Measurements from ENCODE around the gene RELT.

- no peak for TF ChIP-seq POLR2A (IDR thresholded peaks at IDR 0.05)
- TF ChIP-seq, protein P1, sequence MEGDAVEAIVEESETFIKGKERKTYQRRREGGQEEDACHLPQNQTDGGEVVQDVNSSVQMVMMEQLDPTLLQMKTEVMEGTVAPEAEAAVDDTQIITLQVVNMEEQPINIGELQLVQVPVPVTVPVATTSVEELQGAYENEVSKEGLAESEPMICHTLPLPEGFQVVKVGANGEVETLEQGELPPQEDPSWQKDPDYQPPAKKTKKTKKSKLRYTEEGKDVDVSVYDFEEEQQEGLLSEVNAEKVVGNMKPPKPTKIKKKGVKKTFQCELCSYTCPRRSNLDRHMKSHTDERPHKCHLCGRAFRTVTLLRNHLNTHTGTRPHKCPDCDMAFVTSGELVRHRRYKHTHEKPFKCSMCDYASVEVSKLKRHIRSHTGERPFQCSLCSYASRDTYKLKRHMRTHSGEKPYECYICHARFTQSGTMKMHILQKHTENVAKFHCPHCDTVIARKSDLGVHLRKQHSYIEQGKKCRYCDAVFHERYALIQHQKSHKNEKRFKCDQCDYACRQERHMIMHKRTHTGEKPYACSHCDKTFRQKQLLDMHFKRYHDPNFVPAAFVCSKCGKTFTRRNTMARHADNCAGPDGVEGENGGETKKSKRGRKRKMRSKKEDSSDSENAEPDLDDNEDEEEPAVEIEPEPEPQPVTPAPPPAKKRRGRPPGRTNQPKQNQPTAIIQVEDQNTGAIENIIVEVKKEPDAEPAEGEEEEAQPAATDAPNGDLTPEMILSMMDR (IDR thresholded peaks at IDR 0.05) = no peak
Measured at GRCh38 chr11:73333173-73333572, 43.0 kb upstream of the RELT start.
